ENCODE data around the gene IDH3A. TPM values are rescaled to one million over a fixed set of nuclear protein-coding genes. Genes with fewer than 3 reads are reported as not detected.

IDH3A gene
- total RNA-seq, 1 donor from 2014 or later: 71.6 TPM

DNA sequence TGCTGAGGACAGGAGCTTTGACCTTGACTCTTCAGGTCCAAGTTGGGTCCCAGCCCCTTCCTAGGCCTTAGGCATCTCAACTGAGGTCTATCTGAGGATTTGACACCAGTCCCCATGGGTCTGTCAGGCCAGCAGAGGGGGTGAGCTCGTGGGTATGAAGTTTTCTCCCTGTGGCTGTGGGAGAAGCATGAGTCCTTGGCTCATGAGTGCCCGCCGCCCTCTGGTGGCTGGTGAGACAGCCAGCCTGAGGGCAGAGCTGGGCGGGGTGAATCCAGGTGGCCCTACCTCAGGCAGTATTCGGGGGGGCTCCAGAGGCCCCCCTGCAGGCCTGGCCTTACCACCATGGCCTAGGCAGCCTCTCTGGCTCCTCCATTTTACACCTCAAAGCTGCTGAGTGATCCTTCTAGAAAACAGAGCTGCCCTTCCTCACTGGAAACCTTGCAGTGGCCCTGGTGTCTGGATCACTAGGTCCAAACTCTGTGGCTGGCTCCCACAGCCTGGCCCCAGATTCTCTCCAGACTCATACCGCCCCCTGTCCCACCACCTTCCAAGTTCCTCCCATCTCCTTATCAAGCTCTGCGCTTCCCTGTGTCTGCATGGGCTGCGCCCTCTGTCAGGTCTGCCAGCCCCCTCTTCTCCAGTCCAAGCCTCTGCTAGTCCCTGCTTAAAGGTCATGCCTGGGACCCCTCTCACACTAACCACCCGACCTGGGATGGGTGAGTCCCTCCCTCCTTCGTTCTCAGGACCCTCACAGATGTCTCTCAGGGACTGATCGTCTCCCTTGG lies 40.7 kb upstream of the IDH3A start:
- ATAC-seq (peak; percentile 94), DNase-seq (peak; percentile 93)
- no peaks in the 10 kb centered on the region for H3K27me3 ChIP-seq
- H3K9me3 ChIP-seq: no peaks in the 10 kb centered on the region
- H3K27ac ChIP-seq: no peak overlapping the region
- intact Hi-C loops (cut with DNase I): loop anchor here (5.0 kb wide), 1 partner anchor 141 kb away; no protein-coding TSS in a partner anchor
- H3K4me3 ChIP-seq: no peak overlapping the region
- TF ChIP-seq, protein P1, sequence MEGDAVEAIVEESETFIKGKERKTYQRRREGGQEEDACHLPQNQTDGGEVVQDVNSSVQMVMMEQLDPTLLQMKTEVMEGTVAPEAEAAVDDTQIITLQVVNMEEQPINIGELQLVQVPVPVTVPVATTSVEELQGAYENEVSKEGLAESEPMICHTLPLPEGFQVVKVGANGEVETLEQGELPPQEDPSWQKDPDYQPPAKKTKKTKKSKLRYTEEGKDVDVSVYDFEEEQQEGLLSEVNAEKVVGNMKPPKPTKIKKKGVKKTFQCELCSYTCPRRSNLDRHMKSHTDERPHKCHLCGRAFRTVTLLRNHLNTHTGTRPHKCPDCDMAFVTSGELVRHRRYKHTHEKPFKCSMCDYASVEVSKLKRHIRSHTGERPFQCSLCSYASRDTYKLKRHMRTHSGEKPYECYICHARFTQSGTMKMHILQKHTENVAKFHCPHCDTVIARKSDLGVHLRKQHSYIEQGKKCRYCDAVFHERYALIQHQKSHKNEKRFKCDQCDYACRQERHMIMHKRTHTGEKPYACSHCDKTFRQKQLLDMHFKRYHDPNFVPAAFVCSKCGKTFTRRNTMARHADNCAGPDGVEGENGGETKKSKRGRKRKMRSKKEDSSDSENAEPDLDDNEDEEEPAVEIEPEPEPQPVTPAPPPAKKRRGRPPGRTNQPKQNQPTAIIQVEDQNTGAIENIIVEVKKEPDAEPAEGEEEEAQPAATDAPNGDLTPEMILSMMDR (IDR thresholded peaks at IDR 0.05): peak; percentile 93
- no peaks in the 10 kb centered on the region for H3K36me3 ChIP-seq
- H3K4me1 ChIP-seq: peaks cover 21% of the 10 kb centered on the region

DNA sequence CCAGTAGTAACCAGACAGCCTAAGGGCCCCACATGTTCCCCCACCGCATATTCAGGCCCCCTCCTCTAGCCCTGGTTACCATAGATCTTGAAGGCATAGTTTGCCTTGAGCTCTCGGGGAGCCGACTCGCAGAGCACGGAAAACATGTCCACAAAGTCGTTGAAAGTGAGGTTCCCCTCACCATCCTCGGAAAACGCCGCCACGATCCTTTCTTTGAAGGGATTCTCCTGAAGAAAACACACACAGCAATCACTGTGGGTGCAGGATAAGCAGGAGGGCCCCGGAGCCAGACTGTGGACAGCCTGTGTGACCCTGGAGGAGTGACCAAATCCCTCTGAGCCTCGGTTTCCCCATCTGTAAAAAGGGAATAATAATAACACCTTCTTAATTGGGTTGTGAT lies 40.0 kb upstream of the IDH3A start:
- H3K27me3 ChIP-seq: no peaks in the 10 kb centered on the region
- H3K9me3 ChIP-seq: no peaks in the 10 kb centered on the region
- no peaks in the 10 kb centered on the region for H3K36me3 ChIP-seq
- peaks cover 14% of the 10 kb centered on the region for H3K4me1 ChIP-seq
- H3K4me3 ChIP-seq: no peak overlapping the region
- TF ChIP-seq, protein P1 (IDR thresholded peaks at IDR 0.05): no peak
- ATAC-seq (no peak), DNase-seq (peak; percentile 46)
- intact Hi-C loops (cut with DNase I): loop anchor here (5.0 kb wide), 1 partner anchor 142 kb away; no protein-coding TSS in a partner anchor
- H3K27ac ChIP-seq: no peak overlapping the region

DNA sequence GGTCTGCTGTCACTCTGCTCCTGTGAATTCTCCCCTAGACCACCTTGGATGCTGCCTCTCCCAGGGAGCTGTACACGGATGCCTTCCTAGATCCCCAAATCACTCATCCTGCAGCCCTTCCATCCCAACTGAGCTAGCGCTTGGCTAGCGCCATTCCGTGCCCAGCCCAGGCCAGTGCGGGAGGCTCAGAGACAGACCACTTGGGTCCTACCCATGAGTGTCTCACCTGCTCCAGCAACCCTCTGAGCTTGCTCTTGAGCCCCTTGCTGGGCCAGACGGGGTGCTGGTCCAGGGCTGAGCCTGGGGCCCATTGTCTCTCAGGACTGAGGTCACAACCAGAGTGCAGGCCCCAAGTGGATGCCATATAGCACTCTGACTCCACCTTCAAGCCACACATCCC lies 39.1 kb upstream of the IDH3A start:
- no peak for ATAC-seq
- intact Hi-C loops (cut with DNase I): loop anchor here (5.0 kb wide), 1 partner anchor 122 kb away; the partner anchor contains the start of gene ACSBG1
- Histone ChIP-seq H3K36me3 (no peaks in the 10 kb centered on the region), H3K9me3 (no peaks in the 10 kb centered on the region), H3K4me1 (peaks cover 7% of the 10 kb centered on the region), H3K27me3 (no peaks in the 10 kb centered on the region), H3K4me3 (no peak overlapping the region), H3K27ac (no peak overlapping the region)
- TF ChIP-seq, protein P1 (IDR thresholded peaks at IDR 0.05): no peak
- peak; percentile 51 for DNase-seq

DNA sequence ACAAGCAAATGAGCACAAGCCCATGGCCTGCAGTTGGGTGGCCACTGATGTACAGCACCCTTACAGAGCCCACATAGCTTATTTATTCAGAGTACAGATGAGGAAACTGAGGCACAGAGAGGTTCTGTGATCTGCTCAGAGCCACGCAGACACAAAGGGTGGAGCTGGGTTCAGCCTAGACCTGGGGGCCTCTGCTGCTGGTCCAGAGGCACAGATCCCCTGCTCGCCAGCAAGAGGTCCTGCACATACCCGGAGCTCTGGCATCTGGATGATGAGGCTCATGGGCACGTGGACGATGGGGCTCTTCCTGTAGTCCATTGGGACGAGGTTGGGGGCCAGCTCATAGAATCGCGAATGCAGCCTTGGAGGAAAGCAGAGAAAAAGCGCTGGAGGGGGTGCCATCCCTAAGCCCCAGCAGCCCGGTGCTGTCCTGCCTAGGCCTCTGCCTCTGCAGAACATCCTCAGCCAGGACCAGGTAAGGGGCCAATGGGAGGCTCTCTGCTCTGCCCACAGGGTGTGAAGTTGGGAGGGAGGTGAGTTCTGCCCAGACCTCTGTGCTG lies 38.2 kb upstream of the IDH3A start:
- TF ChIP-seq, protein P1 (IDR thresholded peaks at IDR 0.05): no peak
- H3K4me1 ChIP-seq: peaks cover 7% of the 10 kb centered on the region
- intact Hi-C loops (cut with DNase I): loop anchor here (5.0 kb wide), 1 partner anchor 121 kb away; the partner anchor contains the start of gene ACSBG1

DNA sequence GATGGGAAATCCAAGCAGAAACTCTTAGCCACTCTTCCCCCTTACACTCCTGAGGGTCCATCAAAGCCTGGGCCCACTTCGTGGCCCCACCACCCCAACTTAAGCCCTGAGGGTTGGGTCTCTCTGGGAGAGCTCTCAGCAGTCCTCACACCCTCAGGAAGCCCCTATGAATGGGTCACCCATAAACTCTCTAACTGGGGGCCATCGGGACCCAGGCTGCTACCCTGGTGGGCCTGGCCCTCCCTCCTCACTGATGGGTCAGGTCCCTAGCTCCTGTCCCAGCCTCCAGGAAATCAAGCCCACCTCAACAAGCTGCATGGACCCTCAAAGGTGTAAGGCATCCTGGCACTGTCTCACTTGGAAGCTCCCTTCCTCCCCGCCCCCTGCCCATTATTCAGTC lies 37.4 kb upstream of the IDH3A start:
- peak; percentile 43 for DNase-seq
- Histone ChIP-seq H3K27me3 (no peaks in the 10 kb centered on the region), H3K9me3 (no peaks in the 10 kb centered on the region), H3K36me3 (no peaks in the 10 kb centered on the region), H3K4me3 (no peak overlapping the region), H3K27ac (no peak overlapping the region), H3K4me1 (peaks cover 7% of the 10 kb centered on the region)
- intact Hi-C loops (cut with DNase I): loop anchor here (5.0 kb wide), 1 partner anchor 121 kb away; the partner anchor contains the start of gene ACSBG1
- TF ChIP-seq, protein P1 (IDR thresholded peaks at IDR 0.05): no peak
- ATAC-seq: no peak

More for the DNA sequence above, 38.2 kb upstream of the IDH3A start:
- H3K27me3 ChIP-seq: no peaks in the 10 kb centered on the region
- H3K9me3 ChIP-seq: no peaks in the 10 kb centered on the region
- ATAC-seq (no peak), DNase-seq (peak; percentile 43)
- no peak overlapping the region for H3K27ac ChIP-seq
- no peaks in the 10 kb centered on the region for H3K36me3 ChIP-seq
- H3K4me3 ChIP-seq: no peak overlapping the region
